Right ventricle myocardium superior (tissue), 1 donor: ENCODE data around the gene RARS2. TPM values are rescaled to one million over a fixed set of nuclear protein-coding genes. Genes with fewer than 3 reads are reported as not detected.
"Not testable (repeated sequence)": the region's sequence is repeated elsewhere in the genome, so short reads cannot be mapped to it uniquely, and the experiment has no call there.

Source experiments
- ATAC-seq: fragments of 200-7000 bp; cut with Tn5 transposase; one replicate; pipeline ENCODE4 v1.9.1; 2020; ENCODE audit warnings: mild to moderate bottlenecking; ENCODE audit not compliant: poor library complexity
- DNase-seq: peaks from one replicate; pipeline ENCODE4 v3.0.0-alpha.2; 2020
- intact Hi-C: fragments of 100-400 bp; cut with DNase I; formaldehyde crosslinking; loops from one replicate; pipeline ENCODE4 v1.11.2; 2022
- total RNA-seq: library from RNA; stranded (reverse); fragmentation: NEBNext Ultra II Directional; extraction: Animal tissue kit (Norgen Biotek cat#: 25700); gene quantifications from one replicate; pipeline ENCODE4 v1.2.1, GENCODE V29; 2021
- donor health status: DM: no; HTN: yes; CAD: no; lungs with severe emphysema.

The RARS2 gene
- total RNA-seq, 1 donor from 2014 or later, result 16.8 TPM

- ATAC-seq (no peak), DNase-seq (no peak)
- intact Hi-C loops, result no loop called here
These were observed 55.3 kb downstream of the RARS2 start for GRCh38 chr6:87534377-87535047.

- DNase-seq (no peak), ATAC-seq (no peak)
- intact Hi-C loops, result no loop called here
These were observed 60.6 kb downstream of the RARS2 start for GRCh38 chr6:87529221-87529620.

DNA sequence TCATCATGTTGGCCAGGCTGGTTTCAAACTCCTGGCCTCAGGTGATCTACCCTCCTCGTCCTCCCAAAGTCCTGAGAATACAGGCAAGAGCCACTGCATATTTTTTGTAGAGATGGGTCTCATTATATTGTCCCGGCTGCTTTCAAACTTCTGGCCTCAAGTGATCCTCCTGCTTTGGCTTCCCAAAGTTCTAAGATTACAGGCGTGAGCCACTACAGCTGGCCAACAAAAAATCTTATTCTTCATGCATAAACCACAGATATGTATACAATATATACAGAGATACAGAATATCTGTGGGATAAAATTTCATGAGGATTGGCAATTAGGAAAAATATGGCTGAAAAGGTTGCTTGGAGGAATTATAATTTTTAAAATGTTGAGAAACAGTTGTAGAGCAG is 67.1 kb downstream of the RARS2 start:
- intact Hi-C loops, result no loop called here
- no peak for ATAC-seq
- DNase-seq, result no peak

- intact Hi-C loops, result no loop called here
- DNase-seq (no peak), ATAC-seq (no peak)
These were observed 71.3 kb downstream of the RARS2 start for GRCh38 chr6:87518453-87518852.

DNA sequence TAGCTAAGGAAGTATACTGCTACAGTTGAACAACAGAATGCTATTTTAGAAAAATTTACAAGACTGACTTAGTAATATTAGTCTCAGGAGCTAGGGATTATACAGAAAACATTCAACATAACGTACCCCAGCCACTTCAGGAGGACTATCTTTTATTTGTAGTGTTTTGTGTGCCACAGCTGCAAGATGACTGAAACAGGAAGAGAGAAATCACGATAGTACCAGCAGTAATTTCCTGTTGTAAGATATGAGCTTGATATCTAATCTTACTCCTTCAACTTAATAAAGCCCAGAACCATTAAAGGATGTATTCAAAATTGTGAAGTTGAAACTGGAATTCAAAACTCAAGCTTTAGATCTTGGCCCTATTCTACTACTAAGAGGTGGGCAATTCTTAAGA is 75.0 kb downstream of the RARS2 start:
- no peak for DNase-seq
- intact Hi-C loops, result no loop called here
- no peak for ATAC-seq

- ATAC-seq (no peak), DNase-seq (no peak)
- intact Hi-C loops, result no loop called here
These were observed 85.3 kb downstream of the RARS2 start for GRCh38 chr6:87504441-87504840.

DNA sequence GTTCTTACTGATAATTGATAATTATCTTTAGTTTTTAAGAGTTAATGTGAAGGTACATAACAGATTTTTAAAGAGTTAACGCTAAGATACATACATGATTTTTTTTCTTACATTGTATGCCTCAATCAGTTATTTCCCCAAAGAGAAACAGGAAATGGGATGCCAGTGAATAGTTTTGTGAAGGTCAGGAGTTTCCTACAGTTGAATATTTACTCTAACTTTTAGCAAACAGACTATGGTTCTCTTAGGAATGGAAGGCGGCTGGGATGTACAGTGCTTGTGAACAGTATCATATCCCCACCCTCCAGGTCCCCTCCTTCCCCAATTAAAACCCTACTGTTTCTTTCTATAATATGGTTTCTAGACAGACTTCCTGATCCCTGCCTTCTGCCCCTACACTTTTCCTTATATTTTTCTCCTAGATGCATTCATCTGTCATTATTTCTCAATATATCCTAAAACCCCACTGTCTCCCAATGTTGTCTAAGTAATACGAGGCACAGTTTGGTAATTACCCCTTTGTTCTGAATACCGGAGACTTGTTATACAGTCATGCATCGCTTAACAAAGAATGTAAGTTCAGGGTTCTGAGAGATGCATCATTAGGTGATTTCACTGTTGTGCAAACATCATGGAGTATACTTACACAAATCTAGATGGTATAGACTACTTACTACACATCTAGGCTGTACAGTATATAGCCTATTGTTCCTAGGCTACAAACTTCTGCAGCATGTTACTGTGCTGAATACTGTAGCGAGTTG is 87.8 kb downstream of the RARS2 start:
- DNase-seq, result no peak
- intact Hi-C loops, result no loop called here
- ATAC-seq, result no peak

DNA sequence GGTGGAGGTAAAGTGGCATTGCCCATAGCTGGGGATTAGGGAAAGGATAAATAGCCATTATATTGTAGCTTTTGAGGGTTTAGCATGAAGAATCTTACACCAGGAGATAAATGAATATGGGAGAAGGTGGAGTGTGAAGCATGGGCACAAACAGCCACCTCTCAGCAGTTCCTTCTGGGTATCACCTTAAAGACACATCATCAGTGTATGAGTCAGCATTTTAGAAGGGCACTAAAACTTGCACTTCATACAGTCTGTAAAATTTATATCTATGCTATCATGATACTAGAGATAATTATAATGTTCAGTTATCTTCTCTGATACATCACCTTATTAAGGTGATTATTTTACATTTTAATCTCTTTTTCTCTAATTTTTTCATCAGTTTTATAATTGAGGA is 91.7 kb downstream of the RARS2 start:
- DNase-seq, result no peak
- ATAC-seq, result no peak
- intact Hi-C loops, result no loop called here

DNA sequence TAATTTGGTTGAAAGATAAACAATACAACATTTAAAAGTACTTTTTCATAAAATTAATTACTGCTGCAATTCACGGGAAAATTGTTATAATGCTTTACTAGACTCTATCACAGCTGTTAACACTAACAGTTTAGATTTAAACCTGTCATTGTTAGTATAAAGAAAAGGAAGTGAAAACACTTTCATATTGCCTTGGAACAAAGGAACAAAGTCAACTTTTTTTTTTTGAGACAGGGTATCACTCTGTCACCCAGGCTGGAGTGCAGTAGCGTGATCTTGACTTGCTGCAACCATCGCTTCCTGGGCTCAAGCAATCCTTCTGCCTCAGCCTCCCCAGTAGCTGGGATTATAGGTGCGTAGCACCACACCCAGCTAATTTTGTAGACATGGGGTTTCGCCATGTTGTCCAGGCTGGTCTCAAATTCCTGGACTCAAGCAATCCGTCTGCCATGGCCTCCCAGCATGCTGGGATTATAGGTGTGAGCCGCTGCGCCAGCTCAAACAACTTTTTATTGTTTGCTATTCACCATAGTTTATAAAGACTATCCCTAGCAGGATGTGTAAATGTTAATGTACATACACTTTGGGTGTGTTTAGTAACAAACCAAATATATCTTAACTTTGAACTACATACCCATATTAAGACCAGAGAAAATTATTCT is 94.9 kb downstream of the RARS2 start:
- intact Hi-C loops, result no loop called here
- ATAC-seq (no peak), DNase-seq (no peak)

DNA sequence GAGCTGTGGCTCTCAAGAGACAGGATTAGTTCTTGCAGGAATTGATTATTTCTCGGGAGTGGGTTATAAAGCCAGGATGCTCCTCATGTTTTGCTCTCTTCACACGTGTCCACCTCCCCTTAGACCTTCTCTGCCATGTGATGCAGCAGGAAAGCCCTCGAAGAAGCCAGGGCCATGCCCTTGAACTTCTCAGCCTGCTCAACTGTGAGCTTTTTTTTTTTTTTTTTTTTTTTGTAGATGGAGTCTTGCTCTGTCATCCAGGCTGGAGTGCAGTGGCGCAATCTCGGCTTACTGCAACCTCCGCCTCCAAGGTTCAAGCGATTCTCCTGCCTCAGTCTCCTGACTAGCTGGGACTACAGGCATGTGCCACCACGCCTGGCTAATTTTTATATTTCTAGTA is 100.5 kb downstream of the RARS2 start:
- DNase-seq, ATAC-seq, intact Hi-C loops: not testable (repeated sequence)

DNA sequence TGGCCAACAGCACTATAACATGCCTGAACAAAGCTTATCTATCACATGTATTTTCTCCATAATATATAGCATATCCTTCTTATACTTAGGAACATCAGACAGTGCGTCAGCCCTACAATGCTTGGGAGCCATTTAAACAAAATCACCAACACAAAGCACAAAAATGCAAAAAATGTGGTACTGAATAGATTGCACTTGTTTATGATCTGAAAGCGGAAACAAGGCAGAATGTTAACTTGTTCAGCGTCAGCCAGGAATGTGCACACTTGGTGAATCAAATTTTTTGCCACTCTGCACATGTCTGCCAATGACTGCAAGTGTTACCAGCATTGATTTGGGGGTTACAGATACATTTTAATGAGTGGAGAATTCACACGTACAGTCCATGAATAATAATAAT is 102.2 kb downstream of the RARS2 start:
- intact Hi-C loops, result no loop called here
- ATAC-seq (no peak), DNase-seq (no peak)

DNA sequence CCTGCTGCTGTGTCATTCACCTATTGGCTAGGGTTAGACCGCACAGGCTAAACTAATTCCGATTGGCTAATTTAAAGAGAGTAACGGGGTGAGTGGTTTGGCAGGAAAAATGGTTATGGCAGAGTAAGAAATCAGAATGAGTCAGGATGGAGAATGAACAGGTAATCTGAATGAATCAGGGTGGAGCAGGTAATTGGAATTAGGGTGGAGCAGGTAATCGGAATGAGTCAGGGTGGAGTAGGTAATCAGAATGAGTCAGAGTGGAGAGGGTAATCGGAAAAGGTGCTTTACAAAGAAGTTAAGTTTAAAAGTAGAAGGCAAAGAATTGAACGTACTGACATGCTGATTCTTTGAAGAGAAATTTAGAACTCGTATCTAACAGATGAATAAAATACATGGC is 105.3 kb downstream of the RARS2 start:
- intact Hi-C loops, result no loop called here
- no peak for DNase-seq
- no peak for ATAC-seq

- intact Hi-C loops, result no loop called here
- ATAC-seq (no peak), DNase-seq (no peak)
These were observed 105.9 kb downstream of the RARS2 start for GRCh38 chr6:87483929-87484328.

GRCh38 chr6:87482366-87482765 is 107.4 kb downstream of the RARS2 start:
- ATAC-seq, result no peak
- intact Hi-C loops, result no loop called here
- DNase-seq, result no peak

GRCh38 chr6:87481931-87482330 is 107.9 kb downstream of the RARS2 start:
- no peak for DNase-seq
- intact Hi-C loops, result no loop called here
- no peak for ATAC-seq

DNA sequence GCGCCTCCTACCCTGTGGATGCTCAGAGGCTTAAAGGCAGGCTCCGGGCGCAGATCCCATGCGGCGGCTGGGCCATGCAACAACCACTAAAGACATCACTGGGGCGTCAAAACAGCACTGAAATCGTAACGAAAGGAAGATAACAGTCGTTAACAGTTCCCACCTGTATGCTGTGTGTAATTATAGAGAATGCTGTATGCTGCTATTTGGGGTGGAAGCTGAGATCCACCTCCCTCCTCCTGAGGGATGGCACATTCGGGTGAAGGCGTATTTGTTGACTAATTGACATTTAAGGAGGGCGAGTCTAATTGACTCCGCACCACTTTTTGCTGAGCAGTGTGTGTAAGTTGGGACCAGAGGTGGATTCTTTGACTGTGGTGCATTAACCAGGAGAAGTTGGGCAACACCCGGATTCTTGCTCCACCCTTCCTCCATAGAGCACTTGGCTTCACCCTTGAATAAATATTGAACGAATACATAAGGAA is 116.3 kb downstream of the RARS2 start:
- ATAC-seq (peak; percentile 87), DNase-seq (no peak)
- intact Hi-C loops, result loop anchor here (10.0 kb wide), 1 partner anchor 319 kb away; the partner anchor contains the start of gene ZNF292

- peak; percentile 100 for ATAC-seq
- peak; percentile 92 for DNase-seq
- intact Hi-C loops, result loop anchor here (10.0 kb wide), 1 partner anchor 318 kb away; the partner anchor contains the start of gene ZNF292
These were observed 117.0 kb downstream of the RARS2 start, which contains the start of gene SLC35A1 for GRCh38 chr6:87472525-87473418. SLC35A1 (plus strand) TSS chr6:87472974; CDS start chr6:87473004, 30 bp downstream.

GRCh38 chr6:87465051-87465450 is 124.7 kb downstream of the RARS2 start:
- intact Hi-C loops, result no loop called here
- DNase-seq, result no peak
- ATAC-seq, result no peak
